SW480 (cell line): ENCODE results near the gene HSPB7.
"Not testable (repeated sequence)": the region's sequence is repeated elsewhere in the genome, so short reads cannot be mapped to it uniquely, and the experiment has no call there.

Experiments
- DNase-seq: peaks from one replicate; pipeline ENCODE4 v3.0.0-alpha.2; 2016; ENCODE audit warnings: low spot score

The HSPB7 gene

GRCh38 chr1:16006552-16007485, 11.0 kb downstream of the HSPB7 start:
- DNase-seq: no peak

- DNase-seq: no peak
Measured at GRCh38 chr1:16006010-16006409, 11.8 kb downstream of the HSPB7 start.

- DNase-seq: no peak
Measured at GRCh38 chr1:16005597-16005996, 12.2 kb downstream of the HSPB7 start.

GRCh38 chr1:16001274-16001673, 16.6 kb downstream of the HSPB7 start:
- DNase-seq: not testable (repeated sequence)

- no peak for DNase-seq
Measured at GRCh38 chr1:15998929-15999328, 18.9 kb downstream of the HSPB7 start.

GRCh38 chr1:15997637-15998280, 20.1 kb downstream of the HSPB7 start:
- DNase-seq: no peak

- DNase-seq: no peak
Measured at GRCh38 chr1:15997076-15997585, 20.7 kb downstream of the HSPB7 start.

GRCh38 chr1:15994590-15995351, 23.1 kb downstream of the HSPB7 start:
- DNase-seq: peak; percentile 41

- DNase-seq: no peak
Measured at GRCh38 chr1:15994081-15994480, 23.8 kb downstream of the HSPB7 start.

- no peak for DNase-seq
Measured at GRCh38 chr1:15993666-15994065, 24.2 kb downstream of the HSPB7 start.

GRCh38 chr1:15992582-15993500, 25.0 kb downstream of the HSPB7 start:
- no peak for DNase-seq

- no peak for DNase-seq
Measured at GRCh38 chr1:15992187-15992553, 25.7 kb downstream of the HSPB7 start.

- no peak for DNase-seq
Measured at GRCh38 chr1:15991427-15992186, 26.2 kb downstream of the HSPB7 start.

GRCh38 chr1:15989776-15990175, 28.1 kb downstream of the HSPB7 start:
- no peak for DNase-seq

GRCh38 chr1:15988856-15989736, 28.7 kb downstream of the HSPB7 start:
- no peak for DNase-seq

- peak; percentile 96 for DNase-seq
Measured at GRCh38 chr1:15985611-15986297, 32.1 kb downstream of the HSPB7 start.

- DNase-seq: no peak
Measured at GRCh38 chr1:15983275-15983674, 34.6 kb downstream of the HSPB7 start.

- no peak for DNase-seq
Measured at GRCh38 chr1:15981679-15982078, 36.2 kb downstream of the HSPB7 start.

GRCh38 chr1:15977947-15978346, 39.9 kb downstream of the HSPB7 start:
- DNase-seq: not testable (repeated sequence)
